Smooth muscle cell (in vitro differentiated cells): Measurements from ENCODE around the gene PIAS1. TPM values are rescaled to one million over a fixed set of nuclear protein-coding genes. Genes with fewer than 3 reads are reported as not detected.

ENCODE experiments used
- DNase-seq: peaks from one replicate; lab custom pipeline; 2025; ENCODE audit not compliant: unreplicated experiment; lab: John Stamatoyannopoulos, UW
- H2AFZ ChIP-seq: fragments of 200-600 bp; sonication (generic); 2 replicates; pipeline ENCODE4 v1.6.0; 2016; ENCODE audit warnings: antibody characterized with exemption, low read depth, mild to moderate bottlenecking
- H3F3A ChIP-seq: fragments of 200-600 bp; sonication (generic); 2 replicates; pipeline ENCODE4 v1.6.0; 2017; ENCODE audit warnings: antibody characterized with exemption, low read depth
- H3K27ac ChIP-seq: fragments of 200-600 bp; sonication (generic); 2 replicates; pipeline ENCODE4 v1.5.1; 2016; ENCODE audit warnings: low read depth, mild to moderate bottlenecking
- H3K27me3 ChIP-seq: fragments of 200-600 bp; sonication (generic); 2 replicates; pipeline ENCODE4 v1.6.1; 2016; ENCODE audit warnings: low read depth, mild to moderate bottlenecking
- H3K36me3 ChIP-seq: fragments of 200-600 bp; sonication (generic); 2 replicates; pipeline ENCODE4 v1.5.1; 2016; ENCODE audit warnings: low read depth
- H3K4me1 ChIP-seq: fragments of 200-600 bp; sonication (generic); 2 replicates; pipeline ENCODE4 v1.5.1; 2016; ENCODE audit warnings: low read depth
- H3K4me2 ChIP-seq: fragments of 200-600 bp; sonication (generic); 2 replicates; pipeline ENCODE4 v1.6.0; 2016; ENCODE audit warnings: mild to moderate bottlenecking
- H3K4me3 ChIP-seq: fragments of 200-600 bp; sonication (generic); 2 replicates; pipeline ENCODE4 v1.5.1; 2016; ENCODE audit warnings: mild to moderate bottlenecking
- H3K79me2 ChIP-seq: fragments of 200-600 bp; sonication (generic); 2 replicates; pipeline ENCODE4 v1.6.0; 2016; ENCODE audit warnings: low read depth, mild to moderate bottlenecking
- H3K9ac ChIP-seq: fragments of 200-600 bp; sonication (generic); 2 replicates; pipeline ENCODE4 v1.6.0; 2016; ENCODE audit warnings: low read depth
- H3K9me3 ChIP-seq: fragments of 200-600 bp; sonication (generic); replicated peaks from 2 replicates; pipeline ENCODE4 v1.5.1; 2016; ENCODE audit warnings: low read depth
- H4K20me1 ChIP-seq: fragments of 200-600 bp; sonication (generic); 2 replicates; pipeline ENCODE4 v1.6.0; 2016; ENCODE audit warnings: low read depth
- CTCF ChIP-seq: fragments of 200-600 bp; sonication (generic); IDR thresholded peaks from 2 replicates; pipeline ENCODE4 v1.5.1; 2017; ENCODE audit warnings: borderline replicate concordance, mild to moderate bottlenecking, antibody characterized with exemption; ENCODE audit not compliant: insufficient read depth, poor library complexity, severe bottlenecking
- WGBS: methylation state at CpG from one replicate; pipeline ENCODE4 v1.1.7; 2016; ENCODE audit warnings: low lambda C conversion rate; 5-methylcytosine and 5-hydroxymethylcytosine counted together
- polyA plus RNA-seq: library from polyadenylated mRNA; unstranded; fragments of >200 nt; fragmentation: Nextera tagmentation; extraction: Ambion mirVana; gene quantifications from 2 replicates; pipeline ENCODE4 v1.2.1, GENCODE V29; 2016
- total RNA-seq: library from RNA; depleted of rRNA; stranded (reverse); fragments of >200 nt; gene quantifications from 2 replicates; pipeline ENCODE4 v1.2.3, GENCODE V29; 2014

Gene PIAS1
- total and polyA plus RNA-seq, 2 experiments from 2014 or later, result 46.4 to 56.1 TPM

- H3K4me3 ChIP-seq, result no peak overlapping the region
- H3K4me1 ChIP-seq, result no peaks in the 10 kb centered on the region
- no peaks in the 10 kb centered on the region for H3F3A ChIP-seq
- no peak for DNase-seq
- no peak overlapping the region for H2AFZ ChIP-seq
- H3K79me2 ChIP-seq, result peaks cover 99% of the 10 kb centered on the region
- H3K9me3 ChIP-seq, result peaks cover 3% of the 10 kb centered on the region
- no peak overlapping the region for H3K27ac ChIP-seq
- WGBS, result 97% methylated on average over 3 of the region's 3 CpGs
- H3K36me3 ChIP-seq, result peaks cover 8% of the 10 kb centered on the region
- H3K9ac ChIP-seq, result no peak overlapping the region
- H3K4me2 ChIP-seq, result no peak overlapping the region
- H3K27me3 ChIP-seq, result no peaks in the 10 kb centered on the region
- TF ChIP-seq CTCF, result no peak
- peaks cover 59% of the 10 kb centered on the region for H4K20me1 ChIP-seq
Observed at GRCh38 chr15:68091743-68092142, 37.6 kb downstream of the PIAS1 start.

DNA sequence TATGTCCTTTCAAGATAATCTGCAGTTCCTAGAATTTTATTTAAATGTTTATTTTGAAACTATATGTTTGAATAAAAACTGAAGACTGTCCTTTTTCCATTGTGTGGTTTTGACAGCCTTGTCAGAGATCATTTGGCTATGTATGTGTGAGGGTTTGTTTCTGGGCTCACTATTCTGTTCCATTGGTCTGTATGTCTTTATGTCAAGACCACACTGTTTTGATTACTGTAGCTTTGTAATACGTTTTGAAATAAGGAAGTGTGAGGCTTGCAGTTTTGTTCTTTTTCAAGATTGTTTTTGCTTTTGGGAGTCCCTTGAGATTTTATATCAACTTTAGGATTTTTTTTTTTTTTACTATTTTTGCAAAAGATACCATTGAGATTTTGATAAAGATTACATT is 42.0 kb downstream of the PIAS1 start:
- no peak overlapping the region for H3K4me2 ChIP-seq
- no peaks in the 10 kb centered on the region for H3F3A ChIP-seq
- H2AFZ ChIP-seq, result no peak overlapping the region
- H3K27ac ChIP-seq, result no peak overlapping the region
- no peak overlapping the region for H3K4me3 ChIP-seq
- H3K9ac ChIP-seq, result no peak overlapping the region
- DNase-seq, result no peak
- peaks cover 51% of the 10 kb centered on the region for H4K20me1 ChIP-seq
- WGBS, result 97% methylated on average over 1 of the region's 1 CpG
- H3K36me3 ChIP-seq, result peaks cover 13% of the 10 kb centered on the region
- TF ChIP-seq CTCF, result no peak
- peaks cover 95% of the 10 kb centered on the region for H3K79me2 ChIP-seq
- H3K27me3 ChIP-seq, result no peaks in the 10 kb centered on the region
- H3K4me1 ChIP-seq, result no peaks in the 10 kb centered on the region
- H3K9me3 ChIP-seq, result peaks cover 9% of the 10 kb centered on the region

- TF ChIP-seq CTCF, result no peak
- no peak overlapping the region for H3K9ac ChIP-seq
- peaks cover 9% of the 10 kb centered on the region for H3K9me3 ChIP-seq
- no peaks in the 10 kb centered on the region for H3K4me1 ChIP-seq
- H3K4me2 ChIP-seq, result no peak overlapping the region
- no peaks in the 10 kb centered on the region for H3F3A ChIP-seq
- H3K36me3 ChIP-seq, result peaks cover 13% of the 10 kb centered on the region
- no peaks in the 10 kb centered on the region for H3K27me3 ChIP-seq
- no peak overlapping the region for H2AFZ ChIP-seq
- H4K20me1 ChIP-seq, result peaks cover 52% of the 10 kb centered on the region
- DNase-seq, result no peak
- peaks cover 85% of the 10 kb centered on the region for H3K79me2 ChIP-seq
- no peak overlapping the region for H3K27ac ChIP-seq
- H3K4me3 ChIP-seq, result no peak overlapping the region
Observed at GRCh38 chr15:68097029-68097428, 42.9 kb downstream of the PIAS1 start.

DNA sequence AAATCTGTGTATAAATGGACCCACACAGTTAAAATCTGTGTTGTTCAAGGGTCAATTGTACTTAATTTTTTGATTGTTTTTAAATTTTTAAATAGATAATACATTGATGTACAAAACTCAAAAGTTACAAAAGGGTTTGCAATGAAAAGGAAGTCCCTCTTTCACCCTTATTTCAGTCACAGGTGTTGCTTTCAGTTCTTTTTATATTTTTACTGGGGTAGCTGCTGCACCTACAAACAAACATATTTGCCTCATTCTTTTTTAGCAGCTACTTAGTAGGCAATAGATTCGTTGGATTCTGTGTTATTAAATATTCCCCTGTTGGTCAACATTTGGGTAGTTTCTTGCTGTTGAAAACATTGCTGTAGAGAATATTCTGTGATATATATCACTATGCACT is 44.4 kb downstream of the PIAS1 start:
- no peak overlapping the region for H2AFZ ChIP-seq
- H3K27ac ChIP-seq, result no peak overlapping the region
- no peak for DNase-seq
- H4K20me1 ChIP-seq, result peaks cover 44% of the 10 kb centered on the region
- H3F3A ChIP-seq, result no peaks in the 10 kb centered on the region
- H3K79me2 ChIP-seq, result peaks cover 80% of the 10 kb centered on the region
- H3K9ac ChIP-seq, result no peak overlapping the region
- H3K4me2 ChIP-seq, result no peak overlapping the region
- WGBS, result 97% methylated on average over 1 of the region's 1 CpG
- no peaks in the 10 kb centered on the region for H3K27me3 ChIP-seq
- no peak for TF ChIP-seq CTCF
- H3K4me1 ChIP-seq, result no peaks in the 10 kb centered on the region
- H3K36me3 ChIP-seq, result peaks cover 19% of the 10 kb centered on the region
- H3K9me3 ChIP-seq, result peaks cover 11% of the 10 kb centered on the region
- no peak overlapping the region for H3K4me3 ChIP-seq
